CD4-positive, CD25-positive, alpha-beta regulatory T cell (primary cell): ENCODE results near the gene APOF. TPM values are rescaled to one million over a fixed set of nuclear protein-coding genes. Genes with fewer than 3 reads are reported as not detected.
"Not testable (repeated sequence)": the region's sequence is repeated elsewhere in the genome, so short reads cannot be mapped to it uniquely, and the experiment has no call there.

Experiments used
- ATAC-seq, 2 donors: fragments of 150-1000 bp; cut with Tn5 transposase; one replicate each; pipeline ENCODE4 v1.10.0; 2021; ENCODE audit warnings: low read depth in 2 of 2, moderate number of reproducible peaks in 2 of 2, moderate library complexity in 1 of 2
- DNase-seq, 3 donors: peaks; one replicate each; pipeline versions ENCODE4 v3.0.0 to v3.0.0-alpha.2; 2012 to 2022; ENCODE audit warnings: mixed read lengths in 1 of 3
- H3K27ac ChIP-seq: one replicate; pipeline ENCODE4 v1.7.0; 2013; ENCODE audit warnings: mild to moderate bottlenecking, low read length; ENCODE audit not compliant: insufficient read depth, poor library complexity, severe bottlenecking
- H3K27me3 ChIP-seq: one replicate; pipeline ENCODE4 v1.7.0; 2013; ENCODE audit warnings: low read length; ENCODE audit not compliant: control insufficient read depth, insufficient read depth
- H3K36me3 ChIP-seq: one replicate; pipeline ENCODE4 v1.7.0; 2013; ENCODE audit warnings: mild to moderate bottlenecking, low read length, moderate library complexity; ENCODE audit not compliant: control insufficient read depth, insufficient read depth
- H3K4me1 ChIP-seq: 2 replicates; pipeline ENCODE4 v1.7.0; 2013; ENCODE audit warnings: mild to moderate bottlenecking, low read length; ENCODE audit not compliant: insufficient read depth, control insufficient read depth, poor library complexity, severe bottlenecking
- H3K4me3 ChIP-seq: one replicate; pipeline ENCODE4 v1.7.0; 2013; ENCODE audit warnings: low read depth, mild to moderate bottlenecking, low read length, moderate library complexity
- H3K9me3 ChIP-seq, 2 experiments: 1 replicate in 1 of 2; 2 replicates in 1 of 2; pipeline ENCODE4 v1.7.0; 2013; ENCODE audit warnings: low read length in 2 of 2, mild to moderate bottlenecking in 1 of 2, moderate library complexity in 1 of 2; ENCODE audit not compliant: control insufficient read depth in 2 of 2
- H3K27ac Mint-ChIP-seq, 3 donors: one replicate each; pipeline ENCODE4 v1.8.0; 2020 to 2022; ENCODE audit warnings: mild to moderate bottlenecking in 3 of 3, mixed read lengths in 3 of 3, moderate library complexity in 2 of 3
- H3K27me3 Mint-ChIP-seq: one replicate; pipeline ENCODE4 v1.8.0; 2022; ENCODE audit warnings: mild to moderate bottlenecking, mixed read lengths
- H3K36me3 Mint-ChIP-seq: one replicate; pipeline ENCODE4 v1.8.0; 2020; ENCODE audit warnings: mixed read lengths
- H3K4me1 Mint-ChIP-seq, 4 donors: one replicate each; pipeline ENCODE4 v1.8.0; 2020 to 2022; ENCODE audit warnings: mixed read lengths in 4 of 4, mild to moderate bottlenecking in 1 of 4
- H3K4me3 Mint-ChIP-seq, 4 donors: one replicate each; pipeline ENCODE4 v1.8.0; 2020 to 2022; ENCODE audit warnings: mild to moderate bottlenecking in 4 of 4, mixed read lengths in 4 of 4, moderate library complexity in 3 of 4
- H3K9me3 Mint-ChIP-seq, 7 donors: one replicate each; pipeline ENCODE4 v1.8.0; 2020 to 2022; ENCODE audit warnings: mixed read lengths in 7 of 7, mild to moderate bottlenecking in 3 of 7, moderate library complexity in 2 of 7
- polyA plus RNA-seq, 4 donors: library from polyadenylated mRNA; unstranded; fragments of 300-500 nt; fragmentation: Illumina TruSeq; gene quantifications; one replicate each; pipeline ENCODE4 v1.2.3, GENCODE V29; 2021
- total RNA-seq: library from RNA; stranded (reverse); gene quantifications from one replicate; pipeline ENCODE4 v1.2.3, GENCODE V29; 2022

APOF gene
- total and polyA plus RNA-seq, 5 donors from 2014 or later, result not detected

GRCh38 chr12:56324206-56324605 lies 38.5 kb downstream of the APOF start:
- H3K27ac ChIP-seq, result no peak overlapping the region
- Mint-ChIP-seq H3K4me3 (no peak overlapping the region), H3K9me3 (no peaks in the 10 kb centered on the region), H3K36me3 (peaks cover 63% of the 10 kb centered on the region), H3K4me1 (peaks cover 0 to 7% (median 0%) of the 10 kb centered on the region in 4 donors), H3K27ac (no peak overlapping the region), H3K27me3 (no peaks in the 10 kb centered on the region)
- ATAC-seq, result no peak
- H3K27me3 ChIP-seq, result no peaks in the 10 kb centered on the region
- H3K4me3 ChIP-seq, result no peak overlapping the region
- no peaks in the 10 kb centered on the region for H3K9me3 ChIP-seq
- H3K4me1 ChIP-seq, result no peaks in the 10 kb centered on the region
- H3K36me3 ChIP-seq, result peaks cover 60% of the 10 kb centered on the region
- DNase-seq, result no peak

DNA sequence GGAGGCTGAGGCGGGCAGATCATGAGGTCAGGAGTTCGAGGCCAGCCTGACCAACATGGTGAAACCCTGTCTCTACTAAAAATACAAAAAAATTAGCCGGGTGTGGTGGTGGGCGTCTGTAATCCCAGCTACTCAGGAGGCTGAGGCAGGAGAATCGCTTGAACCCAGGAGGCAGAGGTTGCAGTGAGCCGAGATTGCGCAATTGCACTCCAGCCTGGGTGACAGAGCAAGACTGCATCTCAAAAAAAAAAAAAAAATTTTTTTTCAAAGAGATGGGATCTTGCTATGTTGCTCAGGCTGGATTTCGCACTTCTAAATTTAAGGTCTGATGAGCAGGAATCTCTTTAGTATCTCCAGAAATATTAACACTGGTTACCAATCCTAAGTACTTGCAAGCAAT lies 41.0 kb downstream of the APOF start:
- H3K4me3 ChIP-seq, H3K4me1 Mint-ChIP-seq, DNase-seq, H3K27ac Mint-ChIP-seq, ATAC-seq, H3K9me3 Mint-ChIP-seq, H3K27me3 Mint-ChIP-seq, H3K4me1 ChIP-seq, H3K4me3 Mint-ChIP-seq, H3K9me3 ChIP-seq, H3K27ac ChIP-seq, H3K27me3 ChIP-seq: not testable (repeated sequence)
- H3K36me3 Mint-ChIP-seq, result peaks cover 50% of the 10 kb centered on the region
- H3K36me3 ChIP-seq, result peaks cover 49% of the 10 kb centered on the region

DNA sequence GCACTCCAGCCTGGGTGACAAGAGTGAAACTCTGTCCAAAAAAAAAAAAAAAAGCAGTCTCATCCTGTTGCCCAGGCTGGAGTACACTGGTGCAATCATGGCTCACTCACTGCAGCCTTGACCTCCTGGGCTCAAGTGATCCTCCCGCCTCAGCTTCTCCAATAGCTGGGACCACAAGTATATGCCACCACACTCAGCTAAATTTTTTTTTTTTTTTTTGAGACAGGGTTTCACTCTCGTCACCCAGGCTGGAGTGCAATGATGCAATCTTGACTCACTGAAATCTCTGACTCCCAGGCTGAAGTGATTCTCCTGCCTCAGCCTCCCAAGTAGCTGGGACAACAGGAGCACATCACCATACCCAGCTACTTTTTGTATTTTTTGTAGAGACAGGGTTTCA lies 41.6 kb downstream of the APOF start:
- Histone ChIP-seq H3K4me3 (no peak overlapping the region), H3K9me3 (no peaks in the 10 kb centered on the region), H3K36me3 (peaks cover 43% of the 10 kb centered on the region), H3K27me3 (no peaks in the 10 kb centered on the region), H3K27ac (no peak overlapping the region), H3K4me1 (peaks cover 5% of the 10 kb centered on the region)
- Mint-ChIP-seq H3K27ac (peak overlapping the region in 1 of 3 donors; percentile 66), H3K9me3 (no peaks in the 10 kb centered on the region), H3K27me3 (no peaks in the 10 kb centered on the region), H3K36me3 (peaks cover 46% of the 10 kb centered on the region), H3K4me1 (peaks cover 0 to 6% (median 4%) of the 10 kb centered on the region in 4 donors), H3K4me3 (no peak overlapping the region)
- DNase-seq (no peak), ATAC-seq (no peak)

DNA sequence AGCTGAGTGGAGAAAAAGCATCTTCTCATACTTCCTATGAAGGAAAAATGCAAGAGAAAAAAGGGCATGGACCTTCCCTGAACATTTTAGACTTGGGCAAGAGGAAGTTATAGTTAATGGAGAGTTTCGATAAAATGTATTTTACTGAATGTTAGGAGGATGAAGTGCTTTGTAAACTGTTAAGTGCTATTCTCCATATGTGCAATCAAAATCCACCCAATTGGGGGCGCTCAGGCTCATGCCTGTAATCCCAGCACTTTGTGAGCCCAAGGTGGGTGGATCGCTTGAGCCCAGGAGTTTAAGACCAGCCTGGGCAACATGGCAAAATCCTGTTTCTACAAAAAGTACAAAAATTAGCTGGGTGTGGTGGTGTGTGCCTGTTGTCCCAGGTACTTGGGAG lies 45.0 kb downstream of the APOF start:
- Histone ChIP-seq H3K9me3 (no peaks in the 10 kb centered on the region), H3K27me3 (no peaks in the 10 kb centered on the region), H3K36me3 (peaks cover 14% of the 10 kb centered on the region), H3K27ac (no peak overlapping the region), H3K4me3 (no peak overlapping the region), H3K4me1 (peaks cover 14% of the 10 kb centered on the region)
- H3K36me3 Mint-ChIP-seq, result peaks cover 25% of the 10 kb centered on the region
- H3K27me3 Mint-ChIP-seq, result no peaks in the 10 kb centered on the region
- peak overlapping the region in 1 of 4 donors; percentile 25 for H3K4me3 Mint-ChIP-seq
- DNase-seq (no peak), ATAC-seq (no peak)
- H3K27ac Mint-ChIP-seq, result no peak overlapping the region
- H3K4me1 Mint-ChIP-seq, result peaks cover 4 to 24% (median 8%) of the 10 kb centered on the region in 4 donors
- H3K9me3 Mint-ChIP-seq, result no peaks in the 10 kb centered on the region

GRCh38 chr12:56315622-56316473 lies 46.8 kb downstream of the APOF start, which contains the start of gene CNPY2:
TSS of gene CNPY2 (minus strand) at chr12:56315988. CDS start at chr12:56315217, 771 bp downstream.
- peaks cover 17% of the 10 kb centered on the region for H3K36me3 Mint-ChIP-seq
- H3K4me1 Mint-ChIP-seq, result peaks cover 4 to 24% (median 8%) of the 10 kb centered on the region in 4 donors
- peak within 1 kb of the TSS; percentile 93 for H3K27ac ChIP-seq
- peak within 1 kb of the TSS; percentile 98 to 99 (median 99) for H3K27ac Mint-ChIP-seq
- peak within 1 kb of the TSS; percentile 98 to 100 (median 98) for H3K4me3 Mint-ChIP-seq
- no peaks in the 10 kb centered on the region for H3K9me3 Mint-ChIP-seq
- H3K9me3 ChIP-seq, result no peaks in the 10 kb centered on the region
- peak; percentile 92 to 94 for ATAC-seq
- DNase-seq, result peak; percentile 95 to 98 (median 95)
- H3K4me1 ChIP-seq, result peaks cover 14% of the 10 kb centered on the region
- H3K36me3 ChIP-seq, result peaks cover 14% of the 10 kb centered on the region
- peak within 1 kb of the TSS; percentile 82 for H3K4me3 ChIP-seq
- no peaks in the 10 kb centered on the region for H3K27me3 ChIP-seq
- no peaks in the 10 kb centered on the region for H3K27me3 Mint-ChIP-seq

GRCh38 chr12:56315249-56315621 lies 47.4 kb downstream of the APOF start:
- ATAC-seq (no peak), DNase-seq (no peak)
- Mint-ChIP-seq H3K4me1 (peaks cover 4 to 24% (median 8%) of the 10 kb centered on the region in 4 donors), H3K9me3 (no peaks in the 10 kb centered on the region), H3K4me3 (peak overlapping the region; percentile 98 to 100 (median 98)), H3K27me3 (no peaks in the 10 kb centered on the region), H3K36me3 (peaks cover 17% of the 10 kb centered on the region), H3K27ac (peak overlapping the region in 2 of 3 donors; percentile 99)
- H3K36me3 ChIP-seq, result peaks cover 14% of the 10 kb centered on the region
- peaks cover 14% of the 10 kb centered on the region for H3K4me1 ChIP-seq
- H3K27ac ChIP-seq, result peak overlapping the region; percentile 93
- H3K4me3 ChIP-seq, result peak overlapping the region; percentile 82
- H3K9me3 ChIP-seq, result no peaks in the 10 kb centered on the region
- no peaks in the 10 kb centered on the region for H3K27me3 ChIP-seq

DNA sequence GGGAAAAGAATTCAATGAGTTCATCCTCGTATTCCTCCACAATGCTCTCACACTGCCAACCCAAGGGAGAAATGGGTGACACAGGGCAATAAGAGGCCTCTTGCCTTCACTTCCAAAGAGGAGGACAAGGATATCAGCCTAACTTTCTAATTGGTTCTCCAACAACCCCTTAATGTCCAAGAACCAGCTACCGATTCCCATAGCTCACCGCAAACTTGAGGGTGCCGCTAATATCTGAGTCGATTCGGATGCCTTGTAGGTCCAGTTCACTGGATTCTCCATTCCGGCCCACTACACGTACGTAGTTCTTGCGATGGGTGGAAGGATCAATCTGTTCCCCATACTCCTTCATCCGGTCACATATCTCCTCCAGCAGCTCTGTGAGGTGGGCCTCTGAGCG lies 51.7 kb downstream of the APOF start:
- Histone ChIP-seq H3K27me3 (no peaks in the 10 kb centered on the region), H3K36me3 (peaks cover 29% of the 10 kb centered on the region), H3K4me3 (no peak overlapping the region), H3K27ac (no peak overlapping the region), H3K4me1 (peaks cover 10% of the 10 kb centered on the region), H3K9me3 (no peaks in the 10 kb centered on the region)
- no peaks in the 10 kb centered on the region for H3K9me3 Mint-ChIP-seq
- peaks cover 14% of the 10 kb centered on the region for H3K36me3 Mint-ChIP-seq
- DNase-seq, result no peak
- no peak overlapping the region for H3K27ac Mint-ChIP-seq
- H3K27me3 Mint-ChIP-seq, result no peaks in the 10 kb centered on the region
- no peak overlapping the region for H3K4me3 Mint-ChIP-seq
- H3K4me1 Mint-ChIP-seq, result peaks cover 4 to 18% (median 5%) of the 10 kb centered on the region in 4 donors
- ATAC-seq, result no peak
